Activated T-helper 9 cell treated with anti-CD3 and anti-CD28 coated beads, Interleukin-2, amount 50 U/mL, for 16 hours (primary cell): ENCODE results near the gene SLC9C1.

Experiments
- DNase-seq: peaks from one replicate; pipeline ENCODE4 v3.0.0-alpha.2; 2020; ENCODE audit warnings: low read depth

The SLC9C1 gene

DNA sequence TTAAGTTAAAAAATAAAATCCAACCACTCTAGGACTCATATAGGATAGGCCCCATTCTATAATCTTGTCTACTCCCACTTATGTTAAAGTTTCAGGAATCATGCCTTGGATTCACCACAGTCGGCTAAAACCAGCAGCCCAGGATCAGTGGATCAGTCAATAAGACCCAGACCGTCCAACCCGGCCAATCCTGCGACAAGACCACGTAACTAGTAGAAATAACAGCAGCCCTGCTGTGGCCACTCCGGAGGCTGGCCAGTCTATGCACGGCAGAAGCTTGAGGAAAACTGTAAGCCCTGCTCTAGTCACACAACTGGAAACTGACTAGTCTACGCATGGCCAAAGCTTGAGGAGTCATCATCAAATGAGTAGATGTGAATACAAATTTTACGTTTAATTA lies 12.8 kb upstream of the SLC9C1 start:
- no peak for DNase-seq

DNA sequence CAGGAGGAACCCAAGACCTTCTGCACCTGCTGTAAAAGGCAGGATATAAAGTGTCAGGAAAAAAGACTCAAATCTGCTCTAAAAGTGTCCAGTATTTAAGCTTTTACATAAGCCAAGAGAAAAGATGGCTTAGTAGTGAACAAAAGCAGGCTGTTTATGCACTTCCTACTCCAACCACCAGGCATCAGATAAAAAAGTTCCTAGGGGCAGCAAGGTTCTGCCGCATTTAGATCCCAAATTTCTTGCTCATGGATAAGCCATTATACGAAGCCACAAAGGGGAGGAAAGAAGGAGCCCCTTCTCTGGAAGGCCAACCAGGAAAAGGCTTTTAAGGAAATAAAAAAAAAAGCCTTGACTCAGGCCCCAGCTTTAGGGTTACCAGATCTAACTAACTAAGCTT lies 10.6 kb upstream of the SLC9C1 start:
- DNase-seq: no peak

GRCh38 chr3:112303764-112304325 lies 9.8 kb upstream of the SLC9C1 start:
- no peak for DNase-seq

- no peak for DNase-seq
These were observed 9.1 kb upstream of the SLC9C1 start for GRCh38 chr3:112302881-112303763.

DNA sequence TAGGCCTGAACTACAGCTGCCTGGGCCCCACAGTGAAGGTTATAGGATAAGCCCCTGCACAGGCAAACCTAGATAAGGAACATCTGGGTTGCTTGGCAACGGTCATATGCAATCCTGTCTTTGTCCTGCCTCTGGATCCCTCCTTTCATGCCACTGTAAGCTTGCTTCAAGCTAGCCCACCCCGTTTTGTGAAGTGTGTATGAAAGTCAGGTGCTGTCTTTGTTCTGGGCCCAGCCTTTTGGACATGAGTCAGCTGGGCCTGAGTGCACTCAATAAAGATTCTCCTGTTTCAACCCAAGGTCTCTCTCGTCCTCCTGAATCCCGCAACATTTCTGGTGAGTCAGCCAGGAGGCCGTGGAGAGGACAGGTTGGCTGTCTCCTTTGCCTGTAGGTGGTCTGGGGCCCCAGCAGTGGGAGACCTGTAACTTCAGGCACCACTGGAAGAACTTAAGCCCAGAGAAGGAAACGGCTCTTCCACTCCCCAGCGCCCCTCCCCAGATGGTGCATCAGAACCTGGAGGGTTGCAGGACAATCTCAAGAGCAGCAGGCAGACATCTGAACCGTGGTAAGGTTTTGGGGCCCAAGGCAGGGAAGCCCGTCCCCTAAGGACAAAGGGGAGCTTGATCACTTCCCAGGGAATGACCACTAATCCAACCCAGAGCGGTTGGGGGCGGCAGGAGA lies 8.3 kb upstream of the SLC9C1 start:
- no peak for DNase-seq

GRCh38 chr3:112298781-112299180 lies 4.8 kb upstream of the SLC9C1 start:
- DNase-seq: no peak

GRCh38 chr3:112297714-112298113 lies 3.7 kb upstream of the SLC9C1 start:
- no peak for DNase-seq

GRCh38 chr3:112289011-112289410 lies 5.0 kb downstream of the SLC9C1 start:
- DNase-seq: no peak

GRCh38 chr3:112280266-112280665 lies 13.8 kb downstream of the SLC9C1 start:
- DNase-seq: no peak

DNA sequence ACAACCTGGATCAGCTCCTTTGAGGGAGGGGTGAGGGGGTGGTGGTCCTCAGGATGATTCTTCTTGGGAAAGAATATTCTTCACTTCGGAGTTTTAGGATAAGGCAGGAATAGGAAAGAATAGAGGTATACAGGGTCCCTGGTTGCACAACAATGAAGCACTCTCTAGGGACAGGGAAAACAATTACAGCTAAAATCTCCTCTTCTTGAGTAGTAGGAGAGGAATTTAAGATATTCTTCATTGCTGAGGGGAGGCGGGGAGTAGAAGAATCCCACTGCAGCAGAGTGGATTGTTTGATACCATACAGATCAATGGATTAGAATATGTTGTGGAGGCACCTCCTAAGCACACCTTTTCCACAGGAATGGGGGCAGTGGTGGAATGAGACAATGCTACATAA lies 20.5 kb downstream of the SLC9C1 start:
- DNase-seq: no peak

DNA sequence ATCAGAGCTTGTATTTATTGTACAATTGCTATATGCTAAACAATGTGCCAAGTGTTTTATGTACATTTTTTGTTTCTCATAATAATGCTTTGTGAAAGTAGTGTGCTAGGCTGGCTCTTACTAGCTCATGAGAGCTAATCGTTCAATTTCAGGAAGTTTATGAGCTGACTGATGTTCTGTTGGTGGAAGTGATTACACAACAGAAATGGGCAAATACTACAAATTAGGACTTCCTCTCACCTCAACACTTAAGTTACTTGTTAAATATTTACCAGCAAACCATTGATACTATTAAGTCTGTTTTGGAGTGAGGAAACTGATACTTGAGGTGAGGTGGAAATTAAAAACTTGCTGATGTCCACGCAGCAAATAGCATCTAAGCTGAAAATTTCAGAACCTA lies 32.3 kb downstream of the SLC9C1 start:
- no peak for DNase-seq

GRCh38 chr3:112260563-112260962 lies 33.5 kb downstream of the SLC9C1 start:
- no peak for DNase-seq

GRCh38 chr3:112253301-112253971 lies 40.6 kb downstream of the SLC9C1 start:
- DNase-seq: no peak

GRCh38 chr3:112247900-112248299 lies 46.1 kb downstream of the SLC9C1 start:
- no peak for DNase-seq

DNA sequence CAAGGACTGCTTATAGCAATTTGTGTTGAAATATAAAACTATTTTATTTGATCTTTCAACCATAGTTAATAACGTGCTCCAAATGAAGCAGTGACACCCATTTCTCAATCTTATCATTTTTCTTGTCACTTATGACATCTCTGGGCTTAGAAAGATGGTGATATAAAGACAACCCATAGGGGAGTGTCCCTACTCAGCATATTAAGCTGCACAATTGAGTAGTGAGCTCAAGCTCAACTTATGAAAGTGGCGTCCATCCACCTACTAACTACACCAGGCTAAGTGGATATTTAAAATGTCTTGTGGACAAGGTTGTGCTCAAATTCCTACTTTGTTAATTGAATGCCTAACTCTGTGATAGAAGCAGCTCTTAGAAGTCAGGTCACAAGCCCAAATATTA lies 46.7 kb downstream of the SLC9C1 start:
- no peak for DNase-seq

GRCh38 chr3:112233083-112233482 lies 60.9 kb downstream of the SLC9C1 start:
- DNase-seq: no peak

DNA sequence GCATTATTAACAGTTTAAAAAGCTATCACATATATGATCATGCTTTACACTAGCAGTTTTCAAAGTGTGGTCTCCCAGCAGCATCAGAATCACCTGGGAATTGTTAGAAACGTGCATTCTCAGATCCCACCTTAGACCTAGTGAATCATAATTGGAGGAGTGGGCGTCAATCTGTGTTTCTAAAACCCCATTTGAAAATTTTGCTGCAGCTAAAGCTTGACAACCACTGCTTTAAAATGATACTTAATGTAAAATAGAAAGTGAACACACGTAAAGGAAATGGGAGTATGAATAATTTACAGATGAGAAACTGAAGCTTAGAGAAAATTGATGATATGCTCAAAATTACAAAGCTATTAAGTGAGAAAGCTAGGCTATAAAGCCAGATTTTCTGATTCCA lies 62.3 kb downstream of the SLC9C1 start:
- no peak for DNase-seq

- no peak for DNase-seq
These were observed 64.0 kb downstream of the SLC9C1 start for GRCh38 chr3:112230033-112230432.

DNA sequence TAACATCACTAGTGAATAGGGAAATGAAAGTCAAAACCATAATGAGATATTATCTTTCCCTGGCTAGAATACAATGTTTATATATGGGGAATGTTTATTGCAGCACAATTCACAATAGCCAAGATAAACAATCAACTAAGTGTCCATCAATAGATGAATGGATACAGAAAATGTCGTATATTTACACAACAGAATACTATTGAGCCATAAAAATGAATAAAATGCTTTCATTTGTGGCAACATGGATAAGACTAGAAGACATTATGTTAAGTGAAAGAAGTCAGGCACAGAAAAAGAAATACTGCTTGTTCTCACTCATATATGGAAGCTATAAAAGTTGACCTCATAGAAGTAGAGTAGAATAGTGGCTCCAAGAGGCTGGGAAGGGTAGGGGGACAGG lies 65.2 kb downstream of the SLC9C1 start:
- no peak for DNase-seq

DNA sequence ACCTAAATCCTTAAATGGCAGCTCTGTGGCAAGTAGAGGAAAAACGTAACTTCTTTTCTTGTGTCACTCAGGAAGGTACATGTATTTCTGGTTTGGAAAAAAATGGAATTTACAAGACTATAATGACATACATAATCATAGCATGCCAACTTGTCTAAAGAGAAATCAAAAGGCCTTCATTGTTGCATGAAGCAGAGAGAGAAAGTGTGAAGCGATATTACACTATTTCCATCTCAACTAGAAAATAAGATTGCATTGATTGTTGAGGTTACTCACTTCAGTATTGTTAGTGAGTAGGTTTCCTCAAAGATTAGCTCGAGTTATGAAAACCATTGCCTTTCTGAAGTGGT lies 93.7 kb downstream of the SLC9C1 start:
- DNase-seq: no peak

GRCh38 chr3:112199622-112200316 lies 94.2 kb downstream of the SLC9C1 start:
- DNase-seq: no peak

GRCh38 chr3:112197131-112197530 lies 96.9 kb downstream of the SLC9C1 start:
- DNase-seq: no peak
